Fibroblast of gingiva (primary cell): ENCODE data around the gene UBE2D4.
A peak's percentile ranks its signal among the peaks of the same experiment; 100 is the strongest.

Experiments
- DNase-seq: peaks from one replicate; pipeline ENCODE4 v3.0.0-alpha.2; 2011; ENCODE audit warnings: low read depth

Gene UBE2D4

DNA sequence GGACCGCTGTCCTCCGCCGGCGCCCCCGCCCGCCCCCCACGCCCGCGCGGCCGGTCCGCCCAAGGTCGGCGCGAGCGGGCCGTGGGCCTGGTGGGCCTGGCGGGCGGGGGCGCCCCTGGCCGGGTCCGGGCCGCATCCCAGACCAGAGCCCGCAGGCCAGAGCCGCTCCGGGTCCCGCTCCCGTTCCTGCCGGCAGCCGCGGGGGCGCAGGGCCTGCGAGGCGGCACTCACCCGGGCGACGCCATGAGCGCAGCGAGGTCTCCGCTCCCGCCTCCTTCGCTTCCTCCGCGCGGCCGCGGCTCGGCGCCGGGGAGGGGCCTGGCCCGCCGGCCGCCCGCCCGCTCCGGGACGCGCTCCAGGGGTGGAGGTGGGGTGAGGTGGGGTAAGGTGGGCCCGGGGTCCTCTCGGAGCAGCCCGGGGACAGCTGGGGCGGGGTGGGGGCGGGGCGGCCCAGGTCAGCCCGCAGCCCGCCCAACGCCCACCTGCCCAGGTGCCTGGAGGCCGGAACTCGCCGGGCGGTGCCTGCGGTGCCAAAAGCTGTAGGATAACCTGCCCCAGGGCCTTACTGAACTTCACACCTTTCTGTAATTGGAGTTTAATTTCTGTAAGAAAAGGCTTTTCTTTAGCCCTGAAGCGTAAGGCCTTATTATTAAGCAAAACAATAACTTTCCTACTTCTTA lies 19.8 kb upstream of the UBE2D4 start, which contains the start of gene URGCP:
TSS of gene URGCP (minus strand) at position 266 of the 680 bp plus-strand sequence. CDS start at position 245, 21 bp downstream.
- DNase-seq = peak; percentile 21

DNA sequence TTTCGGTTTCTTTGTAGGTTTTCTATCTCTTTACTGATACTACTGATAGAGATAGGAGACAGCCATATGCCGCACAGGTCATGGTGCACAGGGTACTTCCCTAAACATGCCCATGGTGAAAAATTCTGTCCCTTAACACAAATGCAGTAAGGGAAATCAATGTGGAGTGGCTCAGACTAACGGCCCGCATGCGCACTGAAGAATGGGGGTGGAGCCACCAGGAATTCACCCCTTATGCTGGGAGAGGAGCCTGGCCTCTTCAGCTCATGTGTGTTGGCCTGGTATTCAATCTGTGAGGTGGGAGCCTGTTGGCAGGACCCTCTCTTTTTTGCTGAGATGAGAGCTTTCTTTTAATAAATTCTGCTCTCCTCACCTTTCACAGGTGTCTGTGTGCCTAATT lies 11.4 kb upstream of the UBE2D4 start:
- DNase-seq = no peak

DNA sequence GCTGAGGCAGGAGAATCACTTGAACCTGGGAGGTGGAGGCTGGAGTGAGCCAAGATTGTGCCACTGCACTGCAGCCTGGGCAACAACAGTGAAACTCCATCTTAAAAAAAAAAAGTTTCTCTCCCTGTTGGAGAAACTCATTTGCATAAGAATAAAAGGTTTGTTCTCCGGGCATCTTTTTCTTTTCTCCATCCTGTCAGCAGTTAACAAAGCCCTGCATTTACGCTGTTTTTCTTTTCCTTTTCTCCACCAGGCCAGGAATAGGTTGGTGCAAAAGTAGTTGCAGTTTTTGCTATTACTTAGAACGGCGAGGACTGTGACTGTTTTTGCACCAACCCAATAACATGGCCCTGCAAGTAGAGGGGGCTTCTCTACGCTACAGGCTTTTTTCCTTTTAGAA lies 10.3 kb upstream of the UBE2D4 start:
- DNase-seq = no peak

DNA sequence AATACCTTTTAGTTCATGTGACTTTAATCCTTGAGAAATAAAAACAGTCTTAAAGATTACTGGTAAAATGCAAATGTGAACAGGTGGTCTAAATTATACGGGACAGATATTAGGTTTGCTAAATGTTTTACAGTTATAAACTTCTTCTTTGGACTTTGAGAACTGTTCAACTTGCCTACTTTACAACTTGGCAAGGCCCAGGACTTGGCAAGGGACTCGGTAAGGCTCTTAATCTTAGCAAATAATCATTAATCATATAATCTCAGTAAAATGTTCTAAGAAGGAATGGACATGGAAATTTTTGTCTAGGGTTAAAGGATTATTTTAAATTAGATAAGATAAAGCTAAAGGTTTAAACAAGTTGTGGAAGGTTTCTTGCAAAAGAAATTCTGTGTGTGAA lies 4.8 kb upstream of the UBE2D4 start:
- DNase-seq = no peak

DNA sequence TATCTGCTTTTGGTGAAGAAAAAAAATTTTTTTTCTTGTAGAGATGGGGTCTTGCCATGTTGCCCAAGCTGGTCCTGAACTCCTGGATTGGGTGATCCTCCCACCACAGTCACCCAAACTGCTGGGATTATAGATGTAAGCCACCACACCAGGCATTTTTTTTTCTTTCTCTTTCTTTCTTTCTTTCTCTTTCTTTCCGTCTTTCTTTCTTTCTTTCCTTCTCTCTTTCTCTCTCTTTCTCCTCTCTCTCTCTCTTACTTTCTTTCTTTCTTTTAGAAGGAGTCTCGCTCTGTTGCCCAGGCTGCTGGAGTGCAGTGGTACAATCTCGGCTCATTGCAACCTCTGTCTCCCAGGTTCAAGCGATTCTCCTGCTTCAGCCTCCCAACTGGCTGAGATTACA lies 3.5 kb upstream of the UBE2D4 start:
- DNase-seq = no peak

DNA sequence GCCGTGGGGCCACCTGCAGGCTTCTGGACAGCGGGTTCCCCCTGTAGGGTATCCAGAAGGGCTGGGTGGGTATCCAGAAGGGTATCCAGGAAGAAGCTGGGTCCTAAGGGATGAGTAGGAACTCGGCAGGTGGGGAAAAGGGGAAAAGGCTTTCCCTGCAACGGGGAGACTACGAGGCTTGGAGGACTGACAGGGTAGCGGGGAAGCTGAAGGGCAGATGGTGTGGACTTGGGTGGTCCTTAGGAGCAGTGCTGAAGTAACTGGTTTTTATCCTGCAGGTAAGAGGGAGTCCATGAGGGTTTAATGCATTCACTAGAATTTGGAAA lies 525 bp downstream of the UBE2D4 start:
- no peak for DNase-seq

DNA sequence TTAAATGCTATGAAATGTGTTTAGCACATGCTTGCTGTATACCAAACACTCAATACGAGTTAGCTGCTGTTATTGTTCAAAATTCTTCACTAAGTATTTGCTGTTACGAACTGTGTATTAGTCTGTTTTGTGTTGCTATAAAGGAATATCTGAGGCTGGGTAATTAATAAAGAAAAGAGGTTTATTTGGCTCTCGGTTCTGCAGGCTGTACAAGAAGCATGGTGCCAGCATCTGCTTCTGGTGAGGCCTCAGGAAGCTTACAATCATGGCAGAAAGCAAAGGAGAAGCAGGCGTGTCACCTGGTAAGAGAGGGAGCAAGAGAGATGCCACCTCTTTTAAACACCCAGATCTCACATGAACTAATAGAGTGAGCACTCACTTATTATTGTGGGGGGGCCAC lies 1.6 kb downstream of the UBE2D4 start:
- no peak for DNase-seq

DNA sequence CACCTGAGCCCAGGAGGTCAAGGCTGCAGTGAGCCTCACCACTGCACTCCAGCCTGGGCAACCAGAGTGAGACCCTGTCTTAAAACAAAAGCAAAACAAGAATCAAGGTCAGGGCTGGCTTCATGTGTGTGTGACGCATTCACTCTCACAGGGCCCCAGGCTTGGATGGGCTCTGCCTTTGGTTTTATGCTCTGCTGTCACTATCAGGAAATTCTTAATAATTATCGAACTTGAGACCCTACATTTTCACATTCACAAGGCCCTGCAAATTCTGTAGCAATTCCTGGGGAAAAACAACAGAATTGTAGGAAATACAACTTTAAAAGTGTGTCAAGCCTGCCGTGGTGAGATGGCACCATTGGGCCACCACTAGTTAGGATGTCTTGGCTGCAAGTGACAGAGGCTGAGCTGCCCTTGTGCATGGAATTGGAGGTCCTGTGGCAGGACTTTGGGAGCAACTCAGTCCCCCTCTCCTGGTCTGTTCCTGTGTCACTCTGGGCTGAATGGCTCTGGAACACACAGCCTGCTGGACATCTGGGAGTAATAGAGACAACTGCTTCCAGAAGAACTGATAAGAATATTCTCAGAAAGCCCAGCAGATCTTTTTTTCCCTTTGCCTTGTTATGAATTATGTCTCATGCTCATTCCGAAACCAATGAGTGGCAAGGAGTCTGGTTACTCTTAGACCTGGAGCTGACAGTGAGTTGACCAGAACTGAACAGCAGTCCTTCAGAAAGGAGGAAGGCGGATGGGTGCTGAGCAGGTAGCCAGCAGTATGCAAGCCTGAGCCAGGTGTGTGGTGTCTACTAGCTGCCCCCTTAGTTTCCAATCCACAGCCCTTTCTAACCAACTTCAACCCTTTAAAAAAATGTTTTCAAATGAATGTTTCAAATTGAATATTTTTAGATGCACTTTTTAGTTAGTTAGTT lies 3.6 kb downstream of the UBE2D4 start:
- no peak for DNase-seq

DNA sequence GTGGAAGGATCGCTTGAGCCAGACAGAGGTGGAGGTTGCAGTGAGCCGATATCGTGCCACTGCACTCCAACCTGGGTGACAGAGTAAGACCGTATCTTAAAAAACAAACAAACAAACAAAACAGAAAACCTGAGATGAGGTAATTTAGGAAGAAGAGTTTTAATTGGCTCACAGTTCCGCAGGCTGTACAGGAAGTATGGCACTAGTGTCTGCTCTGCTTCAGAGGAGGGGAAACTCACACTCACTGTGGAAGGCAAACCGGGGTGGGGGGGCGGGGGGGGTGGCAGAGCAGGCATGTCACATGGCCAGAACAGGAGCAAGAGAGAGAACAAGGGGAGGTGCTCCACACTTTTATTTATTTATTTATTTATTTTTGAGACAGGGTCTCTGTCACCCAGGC lies 5.1 kb downstream of the UBE2D4 start:
- DNase-seq = no peak

DNA sequence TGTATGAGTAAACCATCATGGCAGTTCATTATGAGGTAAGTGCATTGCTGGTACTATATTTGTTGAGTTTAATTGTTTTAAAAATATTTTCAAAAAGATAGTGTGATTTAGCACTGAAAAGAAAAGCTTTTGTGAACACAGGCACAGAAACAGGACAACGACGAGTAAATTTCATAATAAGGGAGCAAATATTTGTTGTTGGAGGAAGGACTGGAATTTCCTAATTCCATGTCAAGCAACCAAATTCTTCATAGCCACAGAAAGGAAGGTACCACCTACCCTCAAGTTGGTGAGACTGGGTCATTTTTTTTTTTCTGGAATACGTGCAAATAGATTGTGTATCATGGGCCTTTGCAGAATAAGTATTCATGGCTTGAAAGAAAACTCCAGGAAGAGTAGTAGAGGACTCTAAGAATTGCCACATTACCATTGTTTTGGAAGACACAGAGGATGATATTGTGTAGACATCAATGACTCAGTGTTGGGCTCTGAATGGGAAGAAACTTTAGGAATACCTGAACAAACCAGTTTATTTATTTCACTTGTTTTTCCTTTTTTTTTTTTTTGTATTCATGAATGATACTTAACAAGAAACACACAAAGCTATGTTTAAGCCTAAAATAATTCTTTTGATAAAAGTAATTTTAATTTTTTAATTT lies 7.8 kb downstream of the UBE2D4 start:
- DNase-seq = no peak

DNA sequence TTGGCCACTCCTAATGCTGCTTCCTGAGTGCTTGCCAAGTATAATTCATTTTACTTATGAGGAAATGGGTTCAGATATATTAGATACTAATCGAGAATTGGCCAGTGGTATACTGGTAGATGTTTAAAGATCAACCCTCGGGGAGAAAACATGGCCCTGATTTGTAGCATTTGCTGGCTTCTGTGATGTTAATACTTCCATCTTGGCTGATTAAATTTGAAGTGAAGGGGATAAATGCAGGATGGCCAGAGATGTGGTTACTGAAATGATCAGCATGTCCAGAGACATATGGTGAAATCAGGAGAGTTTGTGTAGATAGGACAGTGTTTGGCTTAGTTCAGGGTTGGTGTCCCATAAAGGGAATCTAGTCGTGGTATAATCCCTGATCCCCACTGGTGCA lies 11.2 kb downstream of the UBE2D4 start:
- DNase-seq = no peak

DNA sequence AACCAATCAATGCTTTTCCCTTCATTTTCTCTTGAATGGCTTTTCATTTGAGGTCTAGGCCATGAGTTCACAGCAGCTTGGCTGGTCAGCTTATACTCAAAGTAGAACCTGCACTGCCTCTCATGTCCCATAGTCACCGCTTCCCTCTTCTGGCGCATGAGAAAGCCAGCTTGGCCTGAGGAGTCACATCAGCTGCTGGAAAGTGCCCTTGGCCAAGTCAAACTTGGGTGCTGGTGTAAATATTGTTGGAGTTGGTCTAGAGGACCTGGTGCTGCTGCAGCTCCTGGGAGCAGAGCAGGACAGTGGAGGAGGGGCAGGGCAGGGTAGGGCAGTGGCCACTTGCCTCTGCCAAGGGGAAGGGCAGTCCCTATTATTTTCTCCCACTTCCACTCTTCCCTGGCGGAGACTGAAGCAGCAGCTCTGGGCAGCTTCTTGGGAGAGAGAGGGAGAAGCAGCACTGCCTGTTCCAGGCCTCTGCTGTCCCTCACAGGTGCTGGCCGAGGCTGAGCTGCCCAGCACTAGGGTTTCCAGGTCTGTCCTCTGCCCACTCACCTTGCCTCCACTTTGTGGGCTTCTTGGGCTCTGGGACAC lies 12.8 kb downstream of the UBE2D4 start:
- DNase-seq = no peak

DNA sequence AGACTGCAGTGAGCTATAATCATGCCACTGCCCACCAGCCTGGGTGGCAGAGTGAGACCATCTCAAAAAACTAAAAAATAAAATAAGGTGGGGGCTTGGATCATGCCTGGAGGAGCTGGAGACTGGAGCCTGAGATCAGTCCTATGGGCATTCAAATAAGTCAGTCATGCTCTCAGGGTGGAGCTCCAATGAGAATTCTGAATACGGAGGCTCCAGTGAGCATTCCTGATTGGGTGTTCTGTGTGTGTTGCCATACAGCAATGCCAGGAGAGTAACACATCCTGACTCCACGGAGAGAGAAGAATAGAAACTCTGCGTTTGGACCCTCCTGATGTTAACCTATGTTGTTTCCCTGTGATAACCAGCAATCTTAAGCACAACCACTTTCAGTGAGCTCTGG lies 16.0 kb downstream of the UBE2D4 start:
- no peak for DNase-seq

DNA sequence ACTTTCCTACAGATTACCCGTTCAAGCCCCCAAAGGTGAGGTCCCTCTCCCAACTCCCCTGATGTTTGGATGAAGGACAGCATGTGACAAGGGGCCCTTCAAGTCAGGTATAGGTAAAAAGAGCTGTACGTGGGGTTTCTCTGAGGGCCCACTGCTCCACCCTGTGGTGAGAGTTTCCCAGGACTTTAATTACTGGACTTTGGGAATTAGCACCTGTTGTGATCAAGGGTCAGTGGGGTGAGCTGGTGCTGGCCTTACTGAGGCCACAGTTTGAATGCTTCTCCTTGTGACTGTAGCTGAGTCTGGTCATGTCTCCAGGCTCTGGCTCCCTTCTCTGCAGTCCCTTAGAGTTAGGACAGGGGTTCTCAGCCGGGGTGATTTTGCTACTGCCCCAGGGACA lies 16.8 kb downstream of the UBE2D4 start:
- no peak for DNase-seq

DNA sequence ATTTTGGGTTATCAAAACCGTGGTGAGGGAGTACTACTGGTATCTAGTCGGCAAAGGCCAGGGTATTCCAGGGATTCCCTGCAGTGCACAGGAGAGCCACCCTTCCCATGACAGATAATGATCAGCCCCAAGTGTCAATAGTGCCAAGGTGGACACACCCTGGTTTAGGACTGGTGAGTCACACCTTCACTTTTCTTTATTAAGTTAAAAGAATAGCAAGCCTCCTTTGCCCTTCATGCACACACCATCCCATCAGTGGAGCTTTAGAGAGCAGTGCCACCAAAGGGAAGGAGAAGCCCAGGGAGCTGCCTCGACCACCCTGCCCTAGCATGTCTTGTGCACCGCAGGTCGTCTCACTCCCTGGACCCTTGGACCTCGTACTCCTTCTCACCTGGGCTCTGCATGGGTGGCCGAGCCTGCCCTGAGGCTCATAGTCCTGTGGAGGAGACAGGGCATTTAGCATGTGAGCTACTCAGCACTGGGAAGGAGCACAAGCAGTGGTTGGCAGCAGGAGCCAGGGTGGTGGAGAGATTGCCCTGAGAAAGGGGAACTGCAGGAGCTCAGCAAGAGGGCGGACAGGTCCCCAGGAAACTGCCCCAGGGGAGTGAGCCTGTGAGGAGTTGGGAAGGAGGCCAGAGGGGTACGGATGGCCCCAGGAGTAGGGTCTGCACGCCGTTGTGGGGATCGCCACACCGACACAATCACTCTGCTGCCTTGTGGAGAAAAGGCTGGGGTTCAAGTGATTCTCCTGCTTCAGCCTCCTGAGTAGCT lies 17.4 kb downstream of the UBE2D4 start:
- no peak for DNase-seq

DNA sequence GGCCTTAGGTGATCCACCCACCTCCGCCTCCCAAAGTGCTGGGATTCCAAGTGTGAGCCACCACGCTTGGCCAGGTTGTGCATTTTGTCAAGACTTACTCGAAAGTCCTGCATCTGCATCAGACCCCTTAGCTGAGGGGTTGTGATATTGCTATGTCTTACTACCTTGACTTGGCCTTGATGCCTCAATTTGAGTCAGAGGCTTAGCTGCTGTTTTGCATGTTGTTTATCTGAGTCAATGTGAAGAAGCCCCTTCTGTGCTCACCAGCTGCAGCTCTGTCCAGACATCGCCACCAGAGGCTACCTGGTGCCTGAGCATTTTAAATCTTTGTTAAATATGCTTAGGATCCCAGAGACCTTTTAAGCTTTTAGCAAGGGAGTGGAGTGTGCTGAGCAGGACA lies 18.1 kb downstream of the UBE2D4 start:
- no peak for DNase-seq

DNA sequence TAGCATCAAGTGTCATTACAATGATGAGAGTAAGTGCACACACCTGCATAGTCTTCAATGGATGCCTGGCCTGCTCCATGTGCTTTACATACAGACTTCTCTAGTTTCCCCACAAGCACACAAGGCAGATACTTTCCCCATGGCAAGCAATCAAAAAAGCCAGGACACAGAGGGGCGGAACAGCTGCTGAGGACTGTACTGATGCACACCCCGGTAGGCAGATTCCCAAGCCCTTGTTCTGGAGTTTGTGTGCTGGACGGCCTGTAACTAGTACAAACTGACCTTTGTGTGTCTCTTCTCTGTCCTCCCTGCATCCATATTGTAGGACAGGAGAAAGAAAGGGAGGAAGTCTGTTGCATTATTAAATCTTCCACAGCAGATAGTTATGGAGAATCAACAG lies 25.8 kb downstream of the UBE2D4 start:
- no peak for DNase-seq

DNA sequence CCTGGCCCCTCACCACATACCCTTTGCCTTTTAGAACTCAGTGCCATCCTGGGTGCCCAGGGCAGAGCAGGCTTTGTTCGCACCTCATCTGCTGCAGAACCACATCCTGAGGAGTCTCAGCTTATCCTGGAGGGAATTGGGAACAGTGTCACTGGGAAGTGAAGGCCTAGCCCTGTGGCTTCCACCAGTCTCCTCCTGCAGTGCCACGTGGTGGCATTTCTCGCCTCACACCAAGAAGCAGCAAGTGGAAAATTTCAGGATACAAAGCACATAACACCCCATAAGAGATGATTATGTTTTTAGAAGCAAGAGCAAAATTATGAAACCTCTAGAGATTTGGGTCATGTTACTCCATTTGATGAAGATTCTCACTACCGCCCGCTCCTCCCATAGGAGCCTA lies 26.8 kb downstream of the UBE2D4 start:
- DNase-seq = no peak

DNA sequence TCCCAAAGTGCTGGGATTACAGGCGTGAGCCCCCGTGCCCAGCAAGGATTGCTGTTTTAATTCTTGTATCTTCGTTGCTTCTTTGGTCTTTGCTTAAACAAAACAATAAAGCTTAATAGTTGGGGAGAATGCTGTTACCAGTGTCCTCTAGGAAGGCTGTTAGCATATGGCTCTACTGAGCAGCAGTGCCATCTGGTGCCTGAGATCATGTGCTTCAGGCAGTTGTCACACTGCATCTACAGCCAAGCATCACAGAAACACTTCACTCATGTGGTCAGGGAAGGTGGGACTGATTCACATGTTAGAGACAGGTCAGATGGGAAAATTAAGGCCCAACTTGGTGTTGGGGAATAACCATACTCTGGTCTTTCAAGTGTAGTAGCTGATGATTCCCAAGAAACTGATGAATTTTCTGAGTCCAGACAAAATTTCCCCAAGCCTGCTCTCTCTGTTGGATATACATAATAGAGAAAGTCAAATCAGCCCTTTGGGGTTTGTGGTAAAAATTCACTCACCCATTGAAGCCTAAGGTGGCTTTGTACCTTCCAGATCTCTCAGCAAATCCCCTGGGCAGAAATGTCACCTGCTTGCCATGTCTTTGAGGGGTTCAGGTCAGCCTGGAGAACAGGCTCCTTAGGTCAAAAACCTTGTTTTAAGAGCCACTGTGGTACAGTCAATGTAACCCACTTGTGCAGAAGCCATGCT lies 28.4 kb downstream of the UBE2D4 start:
- peak; percentile 49 for DNase-seq

DNA sequence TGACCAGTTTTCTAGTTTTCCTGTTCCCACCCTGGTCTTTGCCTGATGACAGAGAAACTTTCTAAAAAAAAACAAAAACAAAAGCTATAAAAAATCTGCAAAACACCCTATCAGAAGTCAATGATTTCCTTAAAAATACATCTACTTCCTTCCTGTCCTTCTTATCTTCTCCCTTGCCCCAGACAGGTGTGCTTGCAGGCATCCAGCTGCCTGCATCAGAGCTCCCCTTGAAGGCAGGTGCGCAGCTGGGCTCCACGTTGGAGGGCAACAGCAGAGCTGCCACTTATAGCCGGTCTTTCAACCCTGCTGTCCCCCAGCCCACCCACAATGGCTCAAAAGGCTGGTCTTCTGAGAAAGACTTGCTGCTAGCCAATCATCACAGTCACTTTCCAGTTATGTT lies 29.8 kb downstream of the UBE2D4 start:
- no peak for DNase-seq

DNA sequence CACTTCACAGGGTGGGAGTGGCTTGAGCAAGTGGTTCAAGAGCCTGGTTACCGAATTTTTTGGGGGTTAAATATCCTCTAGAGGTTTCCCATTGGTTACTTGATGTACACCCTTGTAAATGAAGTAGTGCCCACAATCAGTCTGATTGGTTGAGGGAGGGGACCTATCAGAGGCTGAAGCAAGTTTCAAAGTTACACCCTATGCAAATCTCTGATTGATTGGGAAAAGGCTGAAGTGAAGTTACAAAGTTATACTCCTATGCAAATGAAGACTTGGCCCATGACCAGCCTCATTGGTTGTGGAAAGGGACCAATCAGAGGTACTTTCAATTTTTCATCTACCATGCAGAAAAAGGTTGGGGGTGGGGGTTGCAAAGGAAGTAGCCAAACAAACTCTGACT lies 34.7 kb downstream of the UBE2D4 start:
- DNase-seq = no peak
